Tibial nerve (tissue), 4 donors: ENCODE results near the gene ARMC9. TPM values are rescaled to one million over a fixed set of nuclear protein-coding genes. Genes with fewer than 3 reads are reported as not detected.

ENCODE experiments used
- DNase-seq, 2 donors: peaks; one replicate each; pipeline ENCODE4 v3.0.0-alpha.2; 2019; ENCODE audit warnings: low spot score in 2 of 2
- H3K27ac ChIP-seq, 4 donors: fragments of 200-600 bp; sonication (generic) in 3 of 4; one replicate each; pipeline ENCODE4 v1.5.1; 2017 to 2019; ENCODE audit warnings: mild to moderate bottlenecking in 1 of 4
- H3K27me3 ChIP-seq, 2 donors: fragments of 200-600 bp; sonication (generic) in 1 of 2; one replicate each; pipeline versions ENCODE4 v1.5.1 to v1.6.0; 2017 to 2019
- H3K36me3 ChIP-seq, 3 donors: fragments of 200-600 bp; sonication (generic); one replicate each; pipeline ENCODE4 v1.5.1; 2018 to 2019
- H3K4me1 ChIP-seq, 4 donors: fragments of 200-600 bp; sonication (generic) in 3 of 4; one replicate each; pipeline ENCODE4 v1.5.1; 2017 to 2019
- H3K4me3 ChIP-seq, 4 donors: fragments of 200-600 bp; sonication (generic) in 3 of 4; one replicate each; pipeline ENCODE4 v1.5.1; 2017 to 2019; ENCODE audit warnings: mild to moderate bottlenecking in 1 of 4, moderate library complexity in 1 of 4
- H3K9me3 ChIP-seq, 4 donors: fragments of 200-600 bp; sonication (generic) in 3 of 4; one replicate each; pipeline ENCODE4 v1.5.1; 2017 to 2019
- CTCF ChIP-seq, 5 experiments: fragments of 200-600 bp in 3 of 5; fragments of 450-650 bp in 2 of 5; sonication (generic) in 3 of 5; IDR thresholded peaks; one replicate each; pipeline ENCODE4 v1.5.1; 2016 to 2019; ENCODE audit warnings: antibody characterized with exemption in 5 of 5, mild to moderate bottlenecking in 3 of 5, moderate library complexity in 2 of 5
- EP300 ChIP-seq, 2 donors: sonication (generic); formaldehyde crosslinking; IDR thresholded peaks; one replicate each; pipeline ENCODE4 v1.6.1; 2017; ENCODE audit warnings: antibody characterized with exemption in 2 of 2, mild to moderate bottlenecking in 1 of 2
- POLR2A ChIP-seq, 2 donors: fragments of 450-650 bp; IDR thresholded peaks; one replicate each; pipeline ENCODE4 v1.6.1; 2017; ENCODE audit warnings: antibody characterized with exemption in 2 of 2, mild to moderate bottlenecking in 2 of 2, moderate library complexity in 2 of 2
- WGBS, 2 donors: methylation state at CpG; one replicate each; pipeline ENCODE4 v1.1.5; 2018; 5-methylcytosine and 5-hydroxymethylcytosine counted together
- total RNA-seq, 4 donors: library from RNA; depleted of rRNA; stranded (reverse); fragments of >200 nt; gene quantifications; one replicate each; pipeline ENCODE4 v1.1.0, GENCODE V29; 2016

Gene ARMC9
- total RNA-seq, 4 donors from 2014 or later = 8.7 to 30.0 (median 18.6) TPM

- no peaks in the 10 kb centered on the region for H3K27me3 ChIP-seq
- WGBS, 2 donors = 92 to 95% methylated on average over 10 of the region's 10 CpGs
- H3K36me3 ChIP-seq = peaks cover 0 to 37% (median 0%) of the 10 kb centered on the region in 3 donors
- no peak for TF ChIP-seq POLR2A (IDR thresholded peaks at IDR 0.05)
- no peak for TF ChIP-seq CTCF (IDR thresholded peaks at IDR 0.05)
- no peak for TF ChIP-seq EP300 (IDR thresholded peaks at IDR 0.05)
- no peaks in the 10 kb centered on the region for H3K4me1 ChIP-seq
- no peak overlapping the region for H3K27ac ChIP-seq
- no peak for DNase-seq
- no peaks in the 10 kb centered on the region for H3K9me3 ChIP-seq
- no peak overlapping the region for H3K4me3 ChIP-seq
Measured at GRCh38 chr2:231239751-231240150, 41.3 kb downstream of the ARMC9 start.

- Histone ChIP-seq H3K4me3 (no peak overlapping the region), H3K36me3 (peaks cover 0 to 38% (median 0%) of the 10 kb centered on the region in 3 donors), H3K27me3 (no peaks in the 10 kb centered on the region), H3K27ac (no peak overlapping the region), H3K4me1 (no peaks in the 10 kb centered on the region), H3K9me3 (no peaks in the 10 kb centered on the region)
- TF ChIP-seq EP300 (IDR thresholded peaks at IDR 0.05) (peak; percentile 40 to 59), CTCF (IDR thresholded peaks at IDR 0.05) (no peak)
- WGBS, 2 donors = 75 to 78% methylated on average over 7 of the region's 7 CpGs
- peak in 1 of 2 donors; percentile 64 for DNase-seq
Measured at GRCh38 chr2:231241755-231242507, 43.5 kb downstream of the ARMC9 start.

- Histone ChIP-seq H3K27ac (no peak overlapping the region), H3K9me3 (no peaks in the 10 kb centered on the region), H3K4me3 (no peak overlapping the region), H3K36me3 (peaks cover 0 to 35% (median 0%) of the 10 kb centered on the region in 3 donors), H3K27me3 (no peaks in the 10 kb centered on the region), H3K4me1 (no peaks in the 10 kb centered on the region)
- 76 to 78% methylated on average over 7 of the region's 7 CpGs for WGBS, 2 donors
- TF ChIP-seq EP300 (IDR thresholded peaks at IDR 0.05) = no peak
- no peak for TF ChIP-seq CTCF (IDR thresholded peaks at IDR 0.05)
- no peak for TF ChIP-seq POLR2A (IDR thresholded peaks at IDR 0.05)
- no peak for DNase-seq
Measured at GRCh38 chr2:231243866-231244265, 45.4 kb downstream of the ARMC9 start.

GRCh38 chr2:231244382-231245248, 46.2 kb downstream of the ARMC9 start:
- Histone ChIP-seq H3K27ac (no peak overlapping the region), H3K36me3 (peaks cover 0 to 36% (median 0%) of the 10 kb centered on the region in 3 donors), H3K4me1 (no peaks in the 10 kb centered on the region), H3K4me3 (no peak overlapping the region), H3K27me3 (no peaks in the 10 kb centered on the region), H3K9me3 (no peaks in the 10 kb centered on the region)
- 90% methylated on average over 14 to 15 of the region's 15 CpGs for WGBS, 2 donors
- no peak for TF ChIP-seq CTCF (IDR thresholded peaks at IDR 0.05)
- TF ChIP-seq POLR2A (IDR thresholded peaks at IDR 0.05) = no peak
- TF ChIP-seq EP300 (IDR thresholded peaks at IDR 0.05) = no peak
- DNase-seq = no peak
